ENCODE measurements around the gene GPR25.

DNA sequence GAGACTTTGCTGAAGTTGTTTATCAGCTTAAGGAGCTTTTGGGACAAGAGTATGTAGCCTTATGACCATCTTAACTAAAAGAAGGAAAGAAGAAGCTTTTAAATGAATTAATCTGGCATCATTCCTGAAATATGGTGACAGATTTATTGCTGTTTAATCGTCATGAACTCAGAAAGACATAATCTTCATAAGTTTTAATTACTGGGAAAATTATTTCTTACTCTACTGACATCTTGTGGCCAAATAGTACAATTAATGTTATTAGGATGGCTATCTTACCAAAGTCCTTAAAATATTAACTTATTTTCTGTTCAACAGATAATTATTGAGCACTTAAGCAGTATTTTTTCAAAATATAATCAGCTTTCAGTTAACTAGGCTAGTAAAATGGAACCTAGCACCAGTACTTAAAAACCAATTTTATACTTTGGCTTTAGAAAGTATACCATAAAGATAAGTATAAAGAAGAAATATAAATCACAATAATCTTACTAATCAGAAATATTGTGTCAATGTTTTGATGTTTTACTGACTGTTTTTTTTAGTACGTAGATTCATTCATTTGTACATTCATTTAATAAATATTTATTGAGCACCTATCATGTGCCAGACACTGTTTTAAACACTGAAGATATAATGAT is 34.7 kb upstream of the GPR25 start:
- TF ChIP-seq POLR2A (IDR thresholded peaks at IDR 0.05): no peak
- TF ChIP-seq, protein P1, sequence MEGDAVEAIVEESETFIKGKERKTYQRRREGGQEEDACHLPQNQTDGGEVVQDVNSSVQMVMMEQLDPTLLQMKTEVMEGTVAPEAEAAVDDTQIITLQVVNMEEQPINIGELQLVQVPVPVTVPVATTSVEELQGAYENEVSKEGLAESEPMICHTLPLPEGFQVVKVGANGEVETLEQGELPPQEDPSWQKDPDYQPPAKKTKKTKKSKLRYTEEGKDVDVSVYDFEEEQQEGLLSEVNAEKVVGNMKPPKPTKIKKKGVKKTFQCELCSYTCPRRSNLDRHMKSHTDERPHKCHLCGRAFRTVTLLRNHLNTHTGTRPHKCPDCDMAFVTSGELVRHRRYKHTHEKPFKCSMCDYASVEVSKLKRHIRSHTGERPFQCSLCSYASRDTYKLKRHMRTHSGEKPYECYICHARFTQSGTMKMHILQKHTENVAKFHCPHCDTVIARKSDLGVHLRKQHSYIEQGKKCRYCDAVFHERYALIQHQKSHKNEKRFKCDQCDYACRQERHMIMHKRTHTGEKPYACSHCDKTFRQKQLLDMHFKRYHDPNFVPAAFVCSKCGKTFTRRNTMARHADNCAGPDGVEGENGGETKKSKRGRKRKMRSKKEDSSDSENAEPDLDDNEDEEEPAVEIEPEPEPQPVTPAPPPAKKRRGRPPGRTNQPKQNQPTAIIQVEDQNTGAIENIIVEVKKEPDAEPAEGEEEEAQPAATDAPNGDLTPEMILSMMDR (IDR thresholded peaks at IDR 0.05): peak; percentile 30 to 54 (median 39)

Data from uterus (tissue), 2 donors.